GM19463 (cell line): ENCODE data around the gene CARD11.
"Not testable (repeated sequence)": the region's sequence is repeated elsewhere in the genome, so short reads cannot be mapped to it uniquely, and the experiment has no call there.

Experiments used
- ATAC-seq: cut with Tn5 transposase; IDR thresholded peaks from one replicate; pipeline ENCODE4 v1.9.1; 2021; ENCODE audit warnings: mild to moderate bottlenecking, moderate library complexity; ENCODE audit not compliant: unreplicated experiment

Gene CARD11

DNA sequence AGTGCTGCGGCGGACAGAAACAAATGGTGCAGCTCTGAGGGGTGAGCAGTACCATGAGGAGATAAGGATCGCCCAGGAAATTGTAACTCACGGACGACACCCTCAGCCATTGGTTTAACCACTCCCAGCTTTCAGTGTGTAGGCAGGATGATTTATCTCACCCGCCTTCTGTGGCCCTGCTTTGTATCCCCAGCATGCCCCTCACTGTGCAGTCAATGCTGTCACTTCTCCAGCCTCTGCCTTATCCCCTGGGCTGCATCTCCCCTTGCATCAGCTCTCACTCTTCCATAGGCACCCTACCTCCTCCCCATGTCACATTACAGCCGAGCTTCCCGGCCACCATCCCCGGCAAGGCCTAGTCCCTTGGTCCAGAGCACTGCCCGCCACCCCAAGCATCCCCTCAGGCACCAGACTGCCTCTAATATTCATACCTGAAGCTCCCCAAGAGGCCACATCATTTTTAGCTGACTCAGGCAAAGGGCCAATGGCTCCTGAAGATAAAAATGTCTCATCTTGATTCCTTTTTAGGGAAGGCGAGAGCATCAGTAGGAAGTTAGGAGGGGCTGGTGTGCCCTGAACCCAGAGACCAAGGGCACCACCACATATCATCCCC lies 77.1 kb downstream of the CARD11 start:
- ATAC-seq, result no peak

- no peak for ATAC-seq
These were observed 77.9 kb downstream of the CARD11 start for GRCh38 chr7:2965745-2966270.

DNA sequence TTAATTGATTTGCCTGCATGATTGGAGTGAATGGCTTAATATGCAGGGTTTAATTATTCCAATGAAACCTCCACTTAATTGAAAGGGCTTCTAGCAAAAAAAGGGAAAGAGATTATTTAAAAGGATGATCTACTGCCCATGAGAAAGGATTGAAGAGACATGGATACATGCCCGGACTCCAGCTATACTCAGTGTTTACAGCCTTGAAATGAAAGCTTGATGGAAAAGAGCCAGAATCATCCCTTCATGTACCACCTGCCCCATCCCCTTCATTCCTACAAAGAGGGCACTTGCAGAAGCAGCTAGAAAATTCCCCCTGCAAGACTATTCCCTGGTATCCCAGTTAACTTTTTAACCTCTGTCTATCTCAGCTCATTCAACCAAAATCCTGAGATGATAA lies 78.4 kb downstream of the CARD11 start:
- ATAC-seq, result no peak

GRCh38 chr7:2964208-2964607 lies 79.5 kb downstream of the CARD11 start:
- ATAC-seq, result no peak

GRCh38 chr7:2962865-2963264 lies 80.8 kb downstream of the CARD11 start:
- no peak for ATAC-seq

- no peak for ATAC-seq
These were observed 83.7 kb downstream of the CARD11 start for GRCh38 chr7:2959828-2960599.

DNA sequence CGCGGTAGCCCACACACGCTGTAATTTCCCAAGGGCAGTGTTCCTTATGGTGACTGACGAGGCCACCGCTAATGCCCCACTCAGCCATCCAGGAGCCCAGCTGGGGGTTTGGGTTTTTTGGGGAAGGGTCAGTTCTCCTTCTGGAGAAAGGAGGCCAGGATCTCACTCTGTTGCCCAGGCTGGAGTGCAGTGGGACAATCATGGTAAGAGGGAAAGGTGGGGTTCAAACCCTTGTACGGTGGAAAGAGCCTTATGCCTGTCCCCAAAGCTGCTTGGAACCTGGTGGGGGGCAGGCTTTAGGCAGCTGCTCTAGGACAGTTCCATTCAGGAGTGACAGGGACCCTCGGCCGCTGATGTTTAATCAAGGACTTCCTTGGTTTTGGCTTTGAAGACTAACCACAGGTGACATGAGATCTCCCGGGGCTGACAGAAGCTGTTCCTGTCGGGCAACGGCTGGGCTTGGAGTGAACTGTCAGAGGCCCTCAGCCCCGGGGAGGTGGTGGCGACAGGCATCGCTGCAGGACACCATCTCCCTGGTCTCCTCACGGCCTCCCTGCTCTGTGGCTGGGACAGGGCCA lies 84.5 kb downstream of the CARD11 start:
- no peak for ATAC-seq

- no peak for ATAC-seq
These were observed 85.1 kb downstream of the CARD11 start for GRCh38 chr7:2958416-2959102.

DNA sequence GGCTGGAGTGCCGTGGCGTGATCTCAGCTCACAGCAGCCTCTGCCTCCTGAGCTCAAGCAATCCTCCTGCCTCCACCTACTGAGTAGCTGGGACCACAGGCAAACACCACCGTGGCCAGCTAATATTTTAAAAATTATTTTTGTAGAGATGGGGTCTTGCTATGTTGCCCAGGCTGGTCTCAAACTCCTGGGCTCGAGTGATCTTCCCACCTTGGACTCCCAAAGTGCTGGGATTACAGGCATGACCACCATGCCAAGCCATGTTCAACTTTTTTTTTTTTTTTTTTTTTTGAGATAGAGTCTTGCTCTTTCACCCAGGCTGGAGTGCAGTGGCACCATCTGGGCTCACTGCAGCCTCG lies 86.3 kb downstream of the CARD11 start:
- not testable (repeated sequence) for ATAC-seq

DNA sequence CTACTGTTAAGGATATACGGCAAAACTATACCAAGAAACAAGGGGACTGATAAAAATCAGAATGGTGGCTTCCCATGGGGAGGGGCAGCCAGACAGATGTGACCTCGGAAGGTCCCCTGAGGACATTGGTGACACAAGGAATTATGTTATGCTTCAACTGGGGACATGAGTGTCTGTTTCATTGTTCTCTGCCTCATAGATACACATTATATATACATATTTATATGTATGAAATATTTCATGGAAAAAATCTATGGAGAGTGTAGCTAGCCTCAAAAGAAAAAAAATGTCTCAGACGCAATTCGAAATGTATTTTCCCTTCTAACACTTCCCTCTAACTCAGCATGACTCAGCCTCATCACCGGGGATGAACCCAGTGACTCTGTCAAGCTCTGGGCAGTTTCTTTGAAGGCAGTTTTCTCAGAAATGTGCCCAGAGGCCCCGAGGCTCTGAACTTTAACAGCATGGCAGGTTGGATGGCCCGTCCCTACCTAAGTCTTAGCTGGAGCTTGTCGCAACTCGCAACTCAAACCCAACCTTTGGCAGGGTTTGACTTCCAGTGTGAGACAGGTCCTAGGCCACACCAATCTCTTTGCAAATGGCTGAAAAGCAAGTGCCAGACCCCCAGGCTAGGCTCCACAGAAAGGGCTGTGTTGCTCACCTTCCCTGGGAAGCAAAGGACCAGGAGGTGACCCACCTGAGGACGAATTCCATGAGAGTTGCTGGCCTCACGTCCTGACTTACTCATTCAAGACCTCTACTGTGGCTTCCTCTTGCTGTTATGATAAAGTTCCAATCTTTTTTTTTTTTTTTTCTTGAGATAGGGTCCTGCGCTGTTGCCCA lies 86.9 kb downstream of the CARD11 start:
- no peak for ATAC-seq

GRCh38 chr7:2956076-2956475 lies 87.6 kb downstream of the CARD11 start:
- ATAC-seq, result no peak

DNA sequence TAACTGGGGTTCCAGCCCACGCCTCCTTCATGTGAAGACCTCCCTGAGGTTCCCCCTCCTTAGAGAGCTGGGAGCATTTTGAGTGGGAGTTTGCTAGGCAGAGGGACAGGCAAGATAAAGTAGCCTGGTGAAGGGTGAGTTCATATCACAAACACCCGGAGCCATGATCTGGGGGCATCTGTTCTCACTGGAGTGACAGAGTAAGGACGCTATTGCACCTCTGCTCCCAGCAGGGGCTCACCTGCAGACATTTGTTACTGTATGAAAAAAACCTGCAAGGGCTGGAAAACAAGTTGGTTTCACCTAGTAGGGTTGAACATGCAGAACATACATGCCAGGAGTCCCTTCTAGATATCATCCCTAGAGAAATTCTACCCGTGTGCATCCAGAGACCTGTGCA lies 88.4 kb downstream of the CARD11 start:
- ATAC-seq, result no peak

DNA sequence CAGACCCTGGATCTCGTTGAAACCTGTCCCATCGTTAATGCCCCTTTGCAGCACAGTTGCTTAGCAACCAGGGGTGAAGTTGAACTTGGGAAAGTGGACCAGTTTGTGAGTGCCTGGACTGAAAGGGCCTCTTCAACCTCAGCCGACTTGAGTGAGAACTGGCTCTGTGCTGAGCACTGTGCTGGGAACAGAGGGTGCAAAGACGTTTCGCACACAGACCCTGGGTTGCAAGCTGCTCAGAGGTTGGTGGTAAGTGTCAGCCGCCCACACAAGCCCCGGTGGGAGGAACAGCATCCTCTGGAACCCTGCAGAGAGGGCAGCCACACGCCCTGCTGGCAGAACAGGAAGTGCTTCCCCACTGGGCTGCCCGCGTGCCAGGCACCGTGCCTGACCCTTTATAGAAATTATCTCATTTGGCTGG lies 89.2 kb downstream of the CARD11 start:
- no peak for ATAC-seq

- no peak for ATAC-seq
These were observed 89.9 kb downstream of the CARD11 start for GRCh38 chr7:2953588-2954407.

- no peak for ATAC-seq
These were observed 90.6 kb downstream of the CARD11 start for GRCh38 chr7:2953099-2953498.

DNA sequence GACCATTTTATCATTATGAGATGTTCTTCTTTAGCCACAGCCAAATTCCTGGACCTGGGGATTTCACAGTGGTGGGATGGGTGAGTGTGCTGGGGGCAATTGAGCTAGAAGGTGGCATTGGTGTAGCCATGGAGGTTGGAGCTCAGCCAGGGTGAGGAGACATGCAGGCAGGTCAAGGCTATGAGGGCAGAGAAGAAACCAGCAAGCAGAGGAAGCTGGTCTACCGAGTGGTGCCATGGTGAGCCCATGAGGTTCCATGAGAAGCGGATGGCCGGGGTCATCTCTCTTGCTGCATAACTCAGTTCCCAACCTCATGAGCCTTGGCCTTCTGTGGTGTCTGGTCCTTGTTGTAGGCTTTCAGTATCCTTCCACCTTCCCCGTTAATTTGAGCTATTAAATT lies 91.4 kb downstream of the CARD11 start:
- ATAC-seq, result no peak

DNA sequence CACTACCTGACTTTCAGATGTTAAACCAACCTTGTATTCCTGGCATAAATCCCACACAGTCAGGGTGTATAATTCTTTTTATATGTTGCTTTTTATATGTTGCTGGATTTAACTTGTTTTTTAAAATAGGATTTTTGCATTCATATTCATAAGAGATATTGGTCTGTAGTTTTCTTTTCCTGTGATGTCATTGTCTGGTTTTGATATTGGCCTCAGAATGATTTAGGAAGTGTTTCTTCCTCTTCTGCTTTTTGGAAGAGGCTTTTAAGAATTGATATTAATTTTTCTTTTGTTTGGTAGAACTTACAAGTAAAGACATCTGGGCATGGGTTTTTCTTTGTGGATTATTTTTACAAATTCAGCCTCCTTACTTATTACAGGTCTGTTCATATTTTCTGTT lies 93.1 kb downstream of the CARD11 start:
- no peak for ATAC-seq

DNA sequence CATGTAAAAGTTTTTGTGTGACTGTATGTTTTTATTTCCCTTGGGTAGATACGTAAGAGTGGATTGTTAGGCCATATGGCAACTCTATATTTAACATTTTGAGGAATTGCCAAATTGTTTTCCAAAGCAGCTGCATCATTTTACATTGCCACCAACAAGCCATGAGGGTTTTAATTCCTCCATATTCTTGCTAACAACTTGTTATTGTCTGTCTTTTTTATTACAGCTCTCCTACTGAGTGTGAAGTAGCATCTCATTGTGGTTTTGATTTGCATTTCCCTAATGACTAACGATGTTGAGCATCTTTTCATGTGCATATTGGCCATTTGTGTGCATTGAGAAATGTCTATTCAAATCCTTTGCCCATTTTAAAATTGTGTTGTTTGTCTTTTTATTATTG lies 94.9 kb downstream of the CARD11 start:
- ATAC-seq, result no peak

GRCh38 chr7:2947058-2947780 lies 96.4 kb downstream of the CARD11 start:
- no peak for ATAC-seq
